22Rv1 (cell line): Measurements from ENCODE around the gene CSTA.

Experiments used
- H3K27ac ChIP-seq: fragments of 450-650 bp; 2 replicates; pipeline ENCODE4 v1.5.1; 2017
- CTCF ChIP-seq: fragments of 450-650 bp; IDR thresholded peaks from 2 replicates; pipeline ENCODE4 v1.5.1; 2017; ENCODE audit warnings: mild to moderate bottlenecking
- ZFX ChIP-seq: fragments of 450-650 bp; IDR thresholded peaks from 2 replicates; pipeline ENCODE4 v1.6.1; 2017; ENCODE audit warnings: antibody characterized with exemption, borderline replicate concordance

The CSTA gene

GRCh38 chr3:122298239-122298638 is 26.8 kb upstream of the CSTA start:
- H3K27ac ChIP-seq, result no peak overlapping the region
- TF ChIP-seq ZFX (no peak), CTCF (no peak)

- H3K27ac ChIP-seq, result no peak overlapping the region
- TF ChIP-seq ZFX, result no peak
- TF ChIP-seq CTCF, result no peak
Observed at GRCh38 chr3:122299215-122299614, 25.8 kb upstream of the CSTA start.

DNA sequence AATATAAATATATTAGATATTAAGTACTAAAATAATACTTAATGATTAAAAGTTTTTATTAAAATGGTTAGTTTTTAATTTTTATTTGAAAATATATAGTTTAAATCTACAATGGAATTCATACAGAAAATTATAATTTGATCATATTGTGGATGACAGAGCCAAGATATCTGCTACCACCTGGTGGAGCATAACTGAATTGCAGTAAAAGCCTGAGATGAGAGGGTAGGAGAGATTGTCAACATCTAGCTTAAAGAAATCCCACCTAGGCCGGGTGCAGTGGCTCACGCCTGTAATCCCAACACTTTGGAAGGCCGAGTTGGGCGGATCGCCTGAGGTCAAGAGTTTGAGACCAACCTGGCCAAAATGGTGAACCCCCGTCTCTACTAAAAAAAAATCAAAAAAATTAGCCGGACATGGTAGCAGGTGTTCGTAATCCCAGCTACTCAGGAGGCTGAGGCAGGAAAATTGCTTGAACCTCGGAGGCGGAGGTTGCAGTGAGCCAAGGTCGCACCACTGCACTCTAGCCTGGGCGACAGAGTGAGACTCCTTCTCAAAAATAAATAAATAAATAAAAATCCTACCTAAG is 25.1 kb upstream of the CSTA start:
- TF ChIP-seq ZFX, result no peak
- peak; percentile 62 for TF ChIP-seq CTCF

GRCh38 chr3:122301063-122301462 is 24.0 kb upstream of the CSTA start:
- no peak overlapping the region for H3K27ac ChIP-seq
- TF ChIP-seq CTCF (no peak), ZFX (no peak)

More for the DNA sequence above, 25.1 kb upstream of the CSTA start:
- no peak overlapping the region for H3K27ac ChIP-seq

GRCh38 chr3:122305818-122306621 is 19.0 kb upstream of the CSTA start:
- H3K27ac ChIP-seq, result peak overlapping the region; percentile 3; the same call in 1 of the 2 replicates
- TF ChIP-seq ZFX (no peak), CTCF (peak; percentile 65)

- TF ChIP-seq CTCF (no peak), ZFX (no peak)
- H3K27ac ChIP-seq, result peak overlapping the region; percentile 3; the same call in 1 of the 2 replicates
Observed at GRCh38 chr3:122306622-122306953, 18.5 kb upstream of the CSTA start.

DNA sequence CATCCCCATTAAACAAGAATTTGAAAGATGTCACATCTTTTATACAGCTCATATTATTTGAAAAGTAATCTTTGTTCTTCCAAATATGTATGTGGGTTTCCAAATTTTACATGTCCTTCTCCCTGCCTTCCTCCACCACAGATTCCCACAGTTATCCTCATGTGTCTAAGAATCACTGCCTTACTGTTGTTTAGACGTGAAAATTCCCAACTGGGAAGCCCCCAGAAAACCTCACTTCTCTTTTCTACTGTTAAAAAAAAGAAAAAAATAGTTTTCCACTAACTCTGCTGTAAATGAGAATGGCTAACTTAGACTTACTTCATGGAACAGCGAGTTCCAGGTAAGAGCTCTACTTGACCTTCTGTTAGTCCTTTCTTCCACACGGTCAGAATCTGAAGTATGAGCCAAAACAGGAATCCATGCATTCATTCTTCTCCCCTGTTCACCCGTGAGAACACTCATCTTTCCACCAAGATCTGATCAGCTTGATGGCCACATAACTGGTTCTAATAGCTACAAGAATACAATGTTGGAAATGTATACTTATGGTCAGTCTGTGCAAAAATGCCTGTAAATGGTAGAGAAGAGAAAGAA is 17.9 kb upstream of the CSTA start:
- TF ChIP-seq CTCF (no peak), ZFX (no peak)
- no peak overlapping the region for H3K27ac ChIP-seq
